Hematopoietic multipotent progenitor cell treated with erythropoietin and hydrocortisone succinate and interleukin-3 and kit ligand, for 4 days (in vitro differentiated cells): ENCODE measurements around the gene RILPL2.
"Not testable (repeated sequence)": the region's sequence is repeated elsewhere in the genome, so short reads cannot be mapped to it uniquely, and the experiment has no call there.

Experiments used
- DNase-seq: peaks from one replicate; pipeline ENCODE4 v3.0.0-alpha.2; 2015

The RILPL2 gene

DNA sequence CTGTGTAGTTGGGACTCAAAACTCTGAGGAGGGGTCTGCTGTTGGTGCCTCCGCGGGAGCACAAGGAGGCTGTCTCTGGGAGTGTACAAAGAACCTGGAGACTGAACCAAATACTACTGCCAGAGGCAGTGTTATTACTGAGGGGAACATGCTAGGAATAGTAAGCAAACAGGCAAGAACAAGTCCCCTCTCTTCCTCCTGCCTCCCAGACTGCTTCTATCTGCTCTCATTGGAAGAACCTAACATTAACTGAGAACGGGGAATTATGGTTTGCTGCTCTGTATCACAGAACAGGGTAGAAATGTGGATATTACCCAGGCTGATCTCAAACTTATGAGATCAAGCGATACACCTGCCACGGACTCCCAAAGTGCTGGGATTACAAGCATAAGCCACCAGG lies 57.1 kb downstream of the RILPL2 start:
- no peak for DNase-seq

DNA sequence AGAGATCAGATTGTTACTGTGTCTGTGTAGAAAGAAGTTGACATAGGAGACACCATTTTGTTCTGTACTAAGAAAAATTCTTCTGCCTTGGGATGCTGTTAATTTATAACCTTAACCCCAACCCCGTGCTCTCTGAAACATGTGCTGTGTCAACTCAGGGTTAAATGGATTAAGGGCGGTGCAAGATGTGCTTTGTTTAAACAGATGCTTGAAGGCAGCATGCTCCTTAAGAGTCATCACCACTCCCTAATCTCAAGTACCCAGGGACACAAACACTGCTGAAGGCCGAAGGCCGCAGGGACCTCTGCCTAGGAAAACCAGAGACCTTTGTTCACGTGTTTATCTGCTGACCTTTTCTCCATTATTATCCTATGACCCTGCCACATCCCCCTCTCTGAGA lies 64.1 kb downstream of the RILPL2 start:
- not testable (repeated sequence) for DNase-seq

DNA sequence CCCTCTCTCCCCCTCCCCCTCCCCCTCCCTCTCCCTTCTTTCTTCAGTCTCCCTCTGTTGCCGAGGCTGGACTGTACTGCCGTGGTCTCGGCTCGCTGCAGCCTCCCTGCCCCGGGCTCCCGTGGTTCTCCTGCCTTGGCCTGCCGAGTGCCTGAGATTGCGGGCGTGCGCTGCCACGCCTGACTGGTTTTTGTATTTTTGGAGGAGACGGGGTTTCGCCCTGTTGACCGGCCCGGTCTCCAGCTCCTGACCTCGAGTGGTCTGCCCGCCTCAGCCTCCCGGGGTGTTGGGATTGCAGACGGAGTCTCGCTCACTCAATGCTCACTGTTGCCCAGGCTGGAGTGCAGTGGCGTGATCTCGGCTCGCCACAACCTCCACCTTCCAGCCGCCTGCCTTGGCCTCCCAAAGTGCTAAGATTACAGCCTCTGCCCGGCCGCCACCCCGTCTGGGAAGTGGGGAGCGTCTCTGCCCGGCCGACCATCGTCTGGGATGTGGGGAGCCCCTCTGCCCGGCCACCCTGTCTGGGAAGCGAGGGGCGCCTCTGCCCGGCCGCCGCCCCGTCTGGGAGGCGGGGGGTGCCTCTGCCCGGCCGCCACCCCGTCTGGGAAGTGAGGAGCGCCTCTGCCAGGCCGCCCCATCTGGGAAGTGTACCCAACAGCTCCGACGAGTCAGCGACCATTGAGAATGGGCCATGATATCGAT lies 64.7 kb downstream of the RILPL2 start:
- not testable (repeated sequence) for DNase-seq

DNA sequence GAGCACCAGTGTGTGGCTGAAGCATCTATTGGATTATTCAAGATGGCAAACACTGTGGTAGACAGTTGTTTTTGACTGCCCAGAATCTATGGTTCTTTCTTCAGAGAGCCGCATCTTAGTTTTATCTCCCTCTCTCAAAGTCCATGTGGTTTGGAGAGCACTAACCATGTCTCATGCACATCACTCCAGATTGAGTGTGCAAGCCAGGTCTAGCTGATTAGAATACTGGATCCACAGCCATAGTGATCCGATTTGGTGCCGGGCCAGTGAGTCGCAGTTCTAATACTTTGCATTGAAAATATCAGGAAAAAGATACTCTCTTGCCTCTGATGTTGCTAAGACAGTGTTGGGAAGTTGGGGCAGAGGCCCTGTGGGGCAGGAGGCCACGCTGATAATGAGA lies 67.3 kb downstream of the RILPL2 start:
- DNase-seq: peak; percentile 42

DNA sequence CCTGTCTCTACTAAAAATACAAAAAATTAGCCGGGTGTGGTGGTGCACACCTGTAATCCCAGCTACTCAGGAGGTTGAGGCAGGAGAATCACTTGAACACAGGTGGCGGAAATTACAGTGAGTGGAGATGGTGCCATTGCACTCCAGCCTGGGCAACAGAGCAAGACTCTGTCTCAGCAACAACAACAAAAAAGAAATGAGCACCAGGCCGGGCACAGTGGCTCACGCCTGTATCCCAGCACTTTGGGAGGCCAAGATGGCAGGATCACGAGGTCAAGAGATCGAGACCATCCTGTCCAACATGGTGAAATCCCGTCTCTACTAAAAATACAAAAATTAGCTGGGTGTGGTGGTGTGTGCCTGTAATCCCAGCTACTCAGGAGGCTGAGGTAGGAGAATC lies 68.1 kb downstream of the RILPL2 start:
- not testable (repeated sequence) for DNase-seq

DNA sequence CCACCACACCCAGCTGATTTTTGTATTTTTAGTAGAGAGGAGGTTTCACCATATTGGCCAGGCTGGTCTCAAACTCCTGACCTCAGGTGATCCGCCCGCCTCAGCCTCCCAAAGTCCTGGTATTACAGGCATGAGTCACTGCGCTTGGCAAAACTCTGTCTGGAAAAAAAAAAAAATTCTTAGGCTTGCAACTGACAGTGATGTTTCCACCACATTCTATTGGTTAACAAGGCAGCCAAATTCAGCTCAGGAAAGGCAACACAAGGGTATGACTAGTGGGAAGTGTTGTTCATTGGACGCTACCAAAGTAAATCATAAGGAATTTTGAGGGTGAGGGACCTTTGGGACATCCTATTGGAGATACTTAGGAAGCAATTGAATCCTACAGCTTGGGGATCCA lies 69.0 kb downstream of the RILPL2 start:
- DNase-seq: no peak
